ENCODE data around the gene NUP88.

The NUP88 gene

GRCh38 chr17:5418858-5419355, 555 bp downstream of the NUP88 start:
- peak; percentile 34 for DNase-seq

- no peak for DNase-seq
These were observed 2.6 kb downstream of the NUP88 start for GRCh38 chr17:5416901-5417300.

- DNase-seq: no peak
These were observed 5.8 kb downstream of the NUP88 start for GRCh38 chr17:5413682-5414081.

DNA sequence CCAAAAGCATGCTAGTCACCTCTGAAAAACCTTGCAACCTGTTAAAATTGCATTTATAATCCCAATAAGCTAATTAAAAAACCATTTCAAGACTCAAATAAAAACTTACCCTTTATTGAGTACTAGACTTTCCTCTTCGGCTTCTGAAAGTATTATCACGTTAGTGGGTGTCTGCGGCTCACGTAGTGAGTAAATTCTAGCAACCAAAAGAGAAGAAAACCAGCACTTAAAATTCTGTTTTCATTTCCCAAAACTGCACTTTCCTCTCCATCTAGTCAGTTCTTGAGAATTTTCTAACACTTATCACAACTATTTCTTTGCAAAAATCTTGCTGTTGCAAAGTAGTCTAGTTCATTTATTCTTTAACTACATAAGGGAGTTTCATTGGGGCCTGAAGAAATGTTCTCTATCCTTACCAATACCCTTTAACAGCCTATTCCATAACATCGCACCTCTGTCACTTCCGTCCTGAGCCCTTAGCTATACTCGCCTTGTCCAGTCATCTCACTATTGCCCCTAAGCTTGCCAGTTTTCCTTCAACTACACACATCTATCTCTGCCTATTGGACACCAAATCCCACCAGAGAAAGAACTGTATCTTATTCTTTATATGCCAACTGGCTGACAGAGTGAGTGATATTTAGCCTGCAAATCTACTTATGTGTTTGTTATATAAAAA, 8.7 kb downstream of the NUP88 start:
- DNase-seq: no peak

GRCh38 chr17:5408186-5408585, 11.3 kb downstream of the NUP88 start:
- no peak for DNase-seq

- no peak for DNase-seq
These were observed 14.1 kb downstream of the NUP88 start for GRCh38 chr17:5405400-5405799.

GRCh38 chr17:5399767-5400166, 19.7 kb downstream of the NUP88 start:
- no peak for DNase-seq

GRCh38 chr17:5396612-5397011, 22.9 kb downstream of the NUP88 start:
- no peak for DNase-seq

DNA sequence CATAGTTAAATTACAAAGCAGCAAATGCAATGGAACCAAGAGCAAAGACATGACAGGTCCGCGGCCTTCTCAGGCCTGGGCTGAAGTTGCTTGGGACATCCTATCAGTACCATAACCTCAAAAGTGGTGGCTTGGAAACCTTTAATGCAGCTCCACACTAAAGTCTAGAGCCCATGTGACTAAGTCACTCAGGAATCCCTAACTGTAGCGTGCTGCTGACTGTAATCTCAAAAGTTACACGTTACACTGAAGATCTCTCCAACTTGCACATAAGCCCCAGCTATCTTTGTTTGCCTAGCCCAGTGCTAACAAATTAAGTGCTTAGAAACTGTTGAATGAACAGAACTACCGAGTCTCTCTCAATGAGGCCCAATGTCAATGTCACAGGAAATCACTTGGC, 27.8 kb downstream of the NUP88 start:
- peak; percentile 8 for DNase-seq

- DNase-seq: no peak
These were observed 37.9 kb downstream of the NUP88 start for GRCh38 chr17:5381542-5381941.

GRCh38 chr17:5380491-5381135, 38.8 kb downstream of the NUP88 start:
- no peak for DNase-seq

- DNase-seq: no peak
These were observed 39.9 kb downstream of the NUP88 start for GRCh38 chr17:5379351-5380107.

GRCh38 chr17:5378566-5379207, 40.8 kb downstream of the NUP88 start:
- DNase-seq: no peak

- DNase-seq: no peak
These were observed 46.4 kb downstream of the NUP88 start for GRCh38 chr17:5373112-5373511.

DNA sequence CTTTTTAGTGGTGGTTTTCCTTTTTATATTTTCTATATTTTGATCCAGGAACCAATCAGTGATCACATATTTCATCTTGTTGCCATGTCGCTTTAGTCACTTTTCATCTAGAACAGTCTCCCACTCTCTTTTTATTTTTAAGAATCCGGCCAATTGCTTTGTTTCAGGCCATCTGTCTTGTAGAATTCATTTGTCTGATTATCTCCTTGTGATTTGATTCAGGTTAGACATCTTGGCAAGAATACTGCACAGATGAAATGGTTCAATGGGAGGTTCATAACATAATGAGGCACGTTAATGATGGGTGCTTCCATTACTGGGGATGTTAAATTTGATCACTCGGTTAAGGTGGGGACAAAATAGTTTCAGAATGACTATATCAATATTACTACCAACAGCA, 49.1 kb downstream of the NUP88 start:
- no peak for DNase-seq

- no peak for DNase-seq
These were observed 53.6 kb downstream of the NUP88 start for GRCh38 chr17:5365831-5366230.

DNA sequence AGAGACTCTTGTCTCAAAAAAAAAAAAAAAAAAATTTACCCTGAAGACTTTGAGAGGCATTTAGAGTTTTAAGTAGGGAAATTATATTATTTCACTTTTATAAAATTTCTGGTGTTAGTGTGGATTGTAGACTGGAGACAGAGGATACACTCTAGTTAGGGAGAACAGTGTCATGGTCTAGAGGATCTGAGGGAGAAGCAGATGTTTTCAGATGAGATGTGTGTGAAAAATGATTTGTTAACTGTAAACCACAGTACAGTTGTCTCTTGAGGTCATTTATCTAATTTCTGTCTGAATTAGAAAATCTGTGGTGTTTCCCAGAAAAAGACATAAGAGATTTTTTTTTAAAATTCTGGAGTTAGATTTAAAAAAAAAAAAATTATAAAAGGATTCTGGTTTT, 54.8 kb downstream of the NUP88 start:
- DNase-seq: no peak

GRCh38 chr17:5364156-5364555, 55.3 kb downstream of the NUP88 start:
- no peak for DNase-seq

DNA sequence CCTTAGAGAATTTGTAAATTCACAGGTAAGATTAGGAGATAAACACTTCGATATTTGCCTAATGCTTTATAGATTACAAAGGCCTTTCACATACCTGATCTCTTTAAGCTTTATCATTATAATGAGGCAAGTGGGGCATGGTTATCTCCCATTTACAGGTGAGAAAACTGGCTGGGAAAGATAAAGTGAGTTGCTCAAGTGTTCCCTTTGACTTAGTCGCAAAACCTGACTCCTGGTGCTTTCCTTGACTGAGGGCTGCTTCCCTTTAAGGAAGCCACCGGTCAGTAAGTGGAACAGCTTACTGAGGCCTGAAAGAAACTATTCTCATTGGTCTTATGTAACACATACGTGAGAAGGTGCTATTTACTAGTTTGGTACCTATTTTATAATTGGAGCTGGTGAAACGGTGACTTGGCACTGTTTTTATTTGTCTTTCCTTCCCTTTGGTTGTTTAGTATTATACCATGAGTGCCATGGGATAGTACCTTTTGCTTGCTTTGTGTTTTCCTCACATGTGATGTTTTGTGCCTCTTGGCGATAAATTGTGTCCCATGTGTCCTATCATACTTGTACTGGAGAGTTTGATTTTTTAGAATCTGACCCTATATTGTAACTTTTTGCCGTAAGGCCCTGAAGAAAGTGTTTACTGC, 57.2 kb downstream of the NUP88 start:
- no peak for DNase-seq

- no peak for DNase-seq
These were observed 58.0 kb downstream of the NUP88 start for GRCh38 chr17:5361426-5361825.

GRCh38 chr17:5355421-5356129, 63.9 kb downstream of the NUP88 start:
- no peak for DNase-seq

- DNase-seq: no peak
These were observed 64.5 kb downstream of the NUP88 start for GRCh38 chr17:5354886-5355415.

Measured in NCI-H1092 treated with DMSO at 0.1 percent for 48 hours (cell line).